ES-I3 (cell line): ENCODE measurements around the gene ETFDH.
"Not testable (repeated sequence)": the region's sequence is repeated elsewhere in the genome, so short reads cannot be mapped to it uniquely, and the experiment has no call there.

Experiments used
- H3K36me3 ChIP-seq: 2 replicates; pipeline ENCODE4 v1.6.1; 2013; ENCODE audit warnings: mild to moderate bottlenecking, low read length, control low read depth, moderate library complexity; ENCODE audit not compliant: insufficient read depth
- H3K4me1 ChIP-seq: 2 replicates; pipeline ENCODE4 v1.6.1; 2013; ENCODE audit warnings: mild to moderate bottlenecking, control low read depth, low read length; ENCODE audit not compliant: insufficient read depth
- H3K9ac ChIP-seq: 2 replicates; pipeline ENCODE4 v1.6.1; 2013; ENCODE audit warnings: low read depth, mild to moderate bottlenecking, low read length, moderate library complexity
- H3K9me3 ChIP-seq: 2 replicates; pipeline ENCODE4 v1.6.1; 2013; ENCODE audit warnings: mild to moderate bottlenecking, low read length, moderate library complexity; ENCODE audit not compliant: control insufficient read depth, insufficient read depth

The ETFDH gene

GRCh38 chr4:158671915-158672806 is at the start of gene ETFDH:
ETFDH (plus strand) TSS chr4:158672296; CDS start chr4:158672457, 161 bp downstream.
- H3K36me3 ChIP-seq: no peaks in the 10 kb centered on the region
- peaks cover 4% of the 10 kb centered on the region; the same call in 1 of the 2 replicates for H3K4me1 ChIP-seq
- H3K9me3 ChIP-seq: no peaks in the 10 kb centered on the region
- H3K9ac ChIP-seq: peak within 1 kb of the TSS; percentile 75

- Histone ChIP-seq H3K4me1 (no peaks in the 10 kb centered on the region), H3K36me3 (no peaks in the 10 kb centered on the region), H3K9me3 (no peaks in the 10 kb centered on the region), H3K9ac (no peak overlapping the region)
Measured at GRCh38 chr4:158624889-158625478, 47.1 kb upstream of the ETFDH start.

DNA sequence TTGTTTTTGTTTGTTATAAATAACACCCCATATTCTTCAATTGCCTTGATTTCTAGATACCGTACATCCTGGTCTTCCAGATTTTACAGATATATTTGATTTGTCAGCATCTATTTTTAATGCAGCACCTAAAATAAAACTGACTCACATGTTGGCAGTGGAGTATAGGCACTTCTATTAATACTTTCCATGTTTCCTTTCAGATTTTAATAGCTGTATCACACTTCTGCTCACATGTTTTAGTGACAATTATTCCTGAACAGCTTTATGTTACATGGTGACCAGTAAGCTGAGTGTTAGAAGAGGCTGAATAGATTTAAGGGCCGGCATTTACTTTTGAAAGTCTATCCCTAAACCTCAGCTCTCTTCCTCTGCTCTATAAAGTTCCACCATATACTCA is 46.6 kb upstream of the ETFDH start:
- Histone ChIP-seq H3K36me3 (no peaks in the 10 kb centered on the region), H3K9ac (no peak overlapping the region), H3K9me3 (no peaks in the 10 kb centered on the region), H3K4me1 (no peaks in the 10 kb centered on the region)

GRCh38 chr4:158630893-158631292 is 41.2 kb upstream of the ETFDH start:
- H3K9ac ChIP-seq: no peak overlapping the region
- no peaks in the 10 kb centered on the region for H3K9me3 ChIP-seq
- H3K4me1 ChIP-seq: no peaks in the 10 kb centered on the region
- H3K36me3 ChIP-seq: no peaks in the 10 kb centered on the region

DNA sequence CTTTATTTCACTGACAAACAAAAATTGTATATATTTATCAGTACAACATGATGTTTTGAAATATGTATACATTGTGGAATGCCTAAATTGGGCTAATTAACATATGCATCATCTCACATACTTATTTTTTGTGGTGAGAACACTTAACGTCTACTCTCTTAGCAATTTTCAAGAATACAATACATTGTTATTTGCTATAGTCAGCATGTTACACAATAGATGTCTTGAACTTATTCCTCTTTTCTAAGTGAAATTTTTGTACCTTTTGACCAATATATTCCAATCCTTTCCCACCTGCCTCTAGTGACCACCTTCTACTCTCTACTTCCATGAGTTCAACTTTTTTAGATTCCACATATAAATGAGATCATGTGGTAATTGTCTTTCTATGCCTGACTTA is 35.5 kb upstream of the ETFDH start:
- Histone ChIP-seq H3K9ac (no peak overlapping the region), H3K9me3 (no peaks in the 10 kb centered on the region), H3K4me1 (no peaks in the 10 kb centered on the region), H3K36me3 (no peaks in the 10 kb centered on the region)

DNA sequence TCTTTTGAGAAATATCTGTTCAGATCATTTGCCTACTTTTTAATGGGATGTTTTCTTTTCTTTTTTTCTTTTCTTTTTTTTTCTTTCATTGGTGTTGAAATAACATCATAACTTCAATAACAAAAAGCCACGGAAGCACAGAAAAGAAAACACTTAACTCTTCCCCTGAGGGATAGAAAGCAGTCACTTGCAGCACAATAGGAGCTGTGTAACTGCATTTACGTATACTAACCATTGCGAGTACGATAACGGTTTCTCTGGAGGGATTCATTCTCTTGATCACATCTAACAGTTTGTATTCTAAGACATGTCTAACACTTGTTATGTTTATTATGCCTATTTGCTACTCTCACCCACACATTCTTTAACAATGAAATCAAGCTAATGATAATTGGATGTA is 27.7 kb upstream of the ETFDH start:
- Histone ChIP-seq H3K36me3 (no peaks in the 10 kb centered on the region), H3K4me1 (no peaks in the 10 kb centered on the region), H3K9ac (no peak overlapping the region), H3K9me3 (no peaks in the 10 kb centered on the region)

- no peaks in the 10 kb centered on the region for H3K4me1 ChIP-seq
- no peaks in the 10 kb centered on the region for H3K9me3 ChIP-seq
- H3K36me3 ChIP-seq: no peaks in the 10 kb centered on the region
- H3K9ac ChIP-seq: no peak overlapping the region
Measured at GRCh38 chr4:158644760-158645159, 27.3 kb upstream of the ETFDH start.

- Histone ChIP-seq H3K9ac (no peak overlapping the region), H3K36me3 (no peaks in the 10 kb centered on the region), H3K9me3 (no peaks in the 10 kb centered on the region), H3K4me1 (no peaks in the 10 kb centered on the region)
Measured at GRCh38 chr4:158649111-158649680, 22.9 kb upstream of the ETFDH start.

- peaks cover 9% of the 10 kb centered on the region for H3K4me1 ChIP-seq
- H3K9ac ChIP-seq: no peak overlapping the region
- no peaks in the 10 kb centered on the region for H3K36me3 ChIP-seq
- H3K9me3 ChIP-seq: no peaks in the 10 kb centered on the region
Measured at GRCh38 chr4:158652920-158653319, 19.2 kb upstream of the ETFDH start.

- H3K4me1 ChIP-seq: peaks cover 9% of the 10 kb centered on the region
- H3K9ac ChIP-seq: no peak overlapping the region
- no peaks in the 10 kb centered on the region for H3K9me3 ChIP-seq
- no peaks in the 10 kb centered on the region for H3K36me3 ChIP-seq
Measured at GRCh38 chr4:158656439-158656838, 15.7 kb upstream of the ETFDH start.

GRCh38 chr4:158657291-158657690 is 14.8 kb upstream of the ETFDH start:
- peaks cover 9% of the 10 kb centered on the region for H3K4me1 ChIP-seq
- no peaks in the 10 kb centered on the region for H3K36me3 ChIP-seq
- no peaks in the 10 kb centered on the region for H3K9me3 ChIP-seq
- no peak overlapping the region for H3K9ac ChIP-seq

DNA sequence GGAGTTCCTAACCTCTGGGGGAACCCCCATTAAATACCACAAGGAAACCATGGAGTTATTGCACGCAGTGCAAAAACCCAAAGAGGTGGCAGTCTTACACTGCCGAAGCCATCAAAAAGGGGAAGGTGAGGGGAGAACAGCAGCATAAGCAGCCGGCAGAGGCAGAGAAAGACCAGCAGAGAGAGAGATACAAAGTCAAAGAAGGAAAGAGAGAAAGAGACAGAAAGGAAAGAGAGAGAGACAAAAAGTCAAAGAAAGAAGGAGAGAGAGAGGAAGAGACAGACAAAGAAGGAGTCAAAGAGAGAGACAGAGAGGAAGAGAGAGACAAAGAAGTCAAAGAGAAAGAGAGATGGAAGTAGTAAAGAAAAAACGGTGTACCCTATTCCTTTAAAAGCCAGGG is 8.8 kb upstream of the ETFDH start:
- not testable (repeated sequence) for H3K36me3 ChIP-seq, H3K9me3 ChIP-seq, H3K9ac ChIP-seq, H3K4me1 ChIP-seq

GRCh38 chr4:158663707-158664625 is 8.1 kb upstream of the ETFDH start:
- not testable (repeated sequence) for H3K9me3 ChIP-seq, H3K36me3 ChIP-seq, H3K9ac ChIP-seq, H3K4me1 ChIP-seq

GRCh38 chr4:158664806-158665205 is 7.3 kb upstream of the ETFDH start:
- Histone ChIP-seq H3K9ac (no peak overlapping the region), H3K36me3 (no peaks in the 10 kb centered on the region), H3K9me3 (no peaks in the 10 kb centered on the region), H3K4me1 (no peaks in the 10 kb centered on the region)
